Cerebellar cortex (tissue), 1 donor: Measurements from ENCODE around the gene IAPP.
"Not testable (repeated sequence)": the region's sequence is repeated elsewhere in the genome, so short reads cannot be mapped to it uniquely, and the experiment has no call there.

ENCODE experiments used
- DNase-seq: peaks from one replicate; pipeline ENCODE4 v3.0.0-alpha.2; 2015; ENCODE audit warnings: low spot score

Gene IAPP

GRCh38 chr12:21372602-21373001, at the start of gene IAPP:
TSS of gene IAPP (plus strand) at chr12:21372902. CDS start at chr12:21373352, 450 bp downstream.
- no peak for DNase-seq

DNA sequence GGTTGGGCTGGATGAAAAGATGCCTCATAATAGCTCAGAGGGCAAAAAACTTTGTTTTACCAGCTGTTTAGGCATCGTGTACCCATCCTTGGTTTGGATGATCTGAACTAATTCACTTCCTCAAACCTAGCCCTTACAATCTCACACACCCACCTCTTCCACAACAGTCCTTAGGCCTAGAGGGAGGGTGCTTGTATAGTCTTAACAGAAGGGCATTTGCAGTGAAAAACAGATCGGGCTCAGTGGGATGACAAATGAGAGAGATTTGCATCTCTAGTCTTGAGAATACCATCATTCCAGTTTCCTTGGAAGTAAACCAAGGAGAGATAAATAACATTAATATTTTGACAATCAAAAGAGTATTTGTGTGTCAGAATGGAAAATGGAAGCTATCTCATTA, 49.0 kb upstream of the IAPP start:
- DNase-seq, result no peak

DNA sequence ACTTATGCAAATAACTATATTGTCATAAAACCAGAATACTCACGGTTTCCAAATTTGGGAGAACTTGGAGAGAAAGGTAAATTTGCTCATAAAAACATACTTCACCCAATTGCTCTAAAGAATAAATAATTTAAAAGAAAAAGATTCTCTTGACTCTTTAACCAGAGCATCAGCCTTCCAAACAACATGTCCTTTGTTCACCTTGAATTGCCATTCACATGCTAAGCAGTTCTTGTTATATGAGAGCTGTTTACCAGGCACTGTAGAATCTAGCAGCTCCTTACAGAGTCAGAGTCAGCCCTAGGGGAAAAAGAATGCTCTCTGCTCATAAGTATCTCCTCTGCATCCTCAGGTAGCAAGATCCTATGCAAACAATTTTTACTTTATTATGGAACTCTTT, 48.2 kb upstream of the IAPP start:
- no peak for DNase-seq

DNA sequence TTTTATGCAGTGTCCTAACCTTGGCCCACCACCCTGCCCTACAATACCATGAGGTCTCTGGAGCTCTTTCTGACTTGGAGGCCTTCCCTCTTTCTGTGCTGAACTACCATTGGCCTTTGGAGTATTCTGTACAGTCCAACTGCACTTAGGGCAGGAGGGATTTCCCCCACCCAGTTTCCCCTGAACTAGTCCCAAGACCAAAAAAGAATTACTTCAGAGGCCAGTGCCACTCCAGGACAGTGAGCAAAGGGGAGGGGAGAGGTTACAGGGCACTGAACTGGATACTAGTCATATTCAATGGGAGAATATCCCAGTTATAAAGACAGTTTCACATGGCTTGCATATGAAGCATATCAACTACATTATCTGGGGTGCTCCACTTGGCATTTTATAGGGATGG, 44.1 kb upstream of the IAPP start:
- no peak for DNase-seq

GRCh38 chr12:21330682-21331253, 41.9 kb upstream of the IAPP start:
- DNase-seq, result no peak

- no peak for DNase-seq
Measured at GRCh38 chr12:21334771-21335325, 37.9 kb upstream of the IAPP start, which contains the start of gene SLCO1A2. TSS of gene SLCO1A2 (minus strand) at chr12:21334917. CDS start at chr12:21334647, 270 bp downstream.

DNA sequence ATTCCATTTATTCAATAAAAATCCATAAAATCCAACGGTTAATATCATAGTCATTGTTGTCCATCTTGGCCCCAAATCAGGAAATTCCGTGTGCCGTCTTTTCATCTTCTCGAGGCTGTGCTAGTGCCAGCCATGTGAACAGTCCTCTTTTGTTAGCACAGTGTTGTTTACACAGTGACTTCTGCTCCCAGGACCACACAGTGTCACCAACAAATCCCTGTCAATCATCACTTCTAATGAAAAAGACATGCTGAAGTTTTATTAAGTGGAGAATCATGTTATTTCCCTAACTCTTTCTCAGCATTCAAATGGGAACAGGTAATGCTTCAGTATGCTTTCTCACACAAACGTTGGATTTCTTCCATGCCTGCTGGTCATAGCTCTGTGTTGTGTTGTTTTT, 36.0 kb upstream of the IAPP start:
- DNase-seq, result peak; percentile 55

GRCh38 chr12:21337453-21337852, 35.2 kb upstream of the IAPP start:
- peak; percentile 43 for DNase-seq

DNA sequence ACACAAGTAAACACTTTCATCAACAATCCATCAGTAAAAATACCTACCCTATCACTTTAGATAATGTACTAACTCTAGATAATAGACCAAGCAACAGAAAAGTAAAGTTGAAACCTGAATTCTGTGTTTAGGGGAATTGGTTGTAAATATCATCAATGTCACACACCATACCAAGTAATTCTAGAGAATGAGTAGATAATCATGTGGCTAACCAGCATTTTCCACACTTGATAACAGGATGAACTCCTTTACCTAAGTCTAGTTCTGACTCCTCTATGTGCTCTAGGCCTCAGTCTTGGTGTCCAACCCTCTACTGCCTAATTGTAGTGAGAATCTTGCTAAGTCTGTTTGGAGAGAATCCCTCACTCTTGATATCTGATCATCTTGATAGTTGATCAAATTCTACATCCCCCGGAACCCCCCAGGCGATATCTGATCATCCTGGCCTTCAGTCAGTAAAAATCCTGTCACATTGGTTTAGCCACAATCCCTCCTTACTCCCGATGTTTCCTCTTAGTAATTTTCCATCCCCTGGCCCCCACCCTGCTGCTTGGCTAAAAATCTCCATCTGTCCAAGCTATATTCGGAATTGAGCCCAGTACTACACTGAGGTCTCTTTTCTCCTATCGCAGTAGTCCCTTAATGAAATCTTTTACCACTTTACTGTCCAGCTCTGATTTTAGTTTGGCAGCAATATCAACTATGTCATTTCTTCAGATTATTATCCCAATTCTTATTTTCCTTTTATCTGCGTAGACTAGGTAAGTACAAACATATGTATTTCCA, 34.5 kb upstream of the IAPP start:
- DNase-seq, result peak; percentile 96

- no peak for DNase-seq
Measured at GRCh38 chr12:21339921-21340320, 32.8 kb upstream of the IAPP start.

- DNase-seq, result no peak
Measured at GRCh38 chr12:21340403-21340802, 32.3 kb upstream of the IAPP start.

GRCh38 chr12:21341769-21342168, 30.9 kb upstream of the IAPP start:
- no peak for DNase-seq

DNA sequence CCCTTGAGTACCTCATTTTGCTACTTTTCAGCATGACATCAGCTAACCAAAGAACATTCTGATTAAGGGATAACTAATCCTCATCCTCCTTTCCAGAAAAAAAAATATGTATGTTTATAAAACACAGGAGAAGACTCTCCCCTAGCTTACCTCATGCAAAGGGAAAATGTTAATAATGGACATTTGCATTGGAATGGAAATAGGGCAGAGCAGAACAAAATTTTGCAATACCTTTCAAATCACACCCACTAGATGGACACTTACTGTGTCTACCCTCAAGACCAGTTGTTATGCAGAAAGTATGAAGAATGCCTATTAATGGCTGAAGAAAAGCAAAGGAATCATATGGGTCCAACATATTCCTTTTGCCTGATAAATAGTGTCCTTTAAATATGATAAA, 29.1 kb upstream of the IAPP start:
- no peak for DNase-seq

DNA sequence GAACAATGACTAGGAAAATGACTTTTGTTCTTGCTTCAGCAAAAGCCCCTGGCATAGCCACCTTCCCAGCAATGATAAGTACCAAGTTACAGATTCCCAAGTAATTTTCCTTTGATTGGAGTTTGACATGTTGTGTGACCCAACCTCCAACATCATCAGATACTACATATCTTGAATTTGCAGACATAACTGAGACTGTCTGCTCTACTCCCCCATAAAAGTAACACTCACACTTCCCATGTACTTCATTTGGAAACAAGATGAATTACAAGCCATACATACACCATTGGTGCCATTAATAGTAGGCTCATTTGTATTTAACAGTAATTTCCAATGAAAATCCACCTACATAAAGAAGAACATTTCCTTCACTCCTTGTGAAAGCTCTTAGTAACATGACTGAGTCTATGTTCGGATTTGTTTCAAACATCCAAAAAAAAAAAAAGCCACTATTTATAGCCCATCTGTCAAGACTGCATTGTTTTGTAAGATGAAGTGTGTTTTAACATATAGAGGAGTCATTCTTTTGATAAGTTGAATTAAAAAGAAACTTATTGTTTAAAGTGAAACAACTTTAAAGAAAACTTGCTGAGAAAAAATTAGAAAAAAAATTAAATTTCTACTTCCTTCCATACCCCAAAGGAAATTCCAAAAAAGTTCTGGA, 26.0 kb upstream of the IAPP start:
- DNase-seq, result no peak

DNA sequence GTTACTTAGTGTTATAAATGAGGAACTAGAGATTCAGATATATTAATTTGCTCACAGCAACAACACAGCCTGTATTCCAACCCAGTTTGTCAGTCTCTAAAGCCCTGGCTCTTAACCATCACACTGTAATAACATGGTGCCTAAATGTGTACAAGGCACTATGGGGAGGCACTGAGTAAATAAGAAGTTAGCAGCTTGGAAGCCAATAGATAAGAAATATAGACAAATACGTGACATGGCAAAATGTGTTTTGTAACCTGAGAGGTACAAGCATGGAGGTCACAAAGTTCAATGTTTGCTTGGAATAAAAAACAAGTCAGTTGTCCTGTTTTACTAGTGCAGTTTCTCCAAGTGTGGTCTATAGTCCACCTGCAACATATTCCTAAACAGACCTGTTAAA, 21.7 kb upstream of the IAPP start:
- no peak for DNase-seq

- peak; percentile 99 for DNase-seq
Measured at GRCh38 chr12:21353487-21353886, 19.2 kb upstream of the IAPP start.

GRCh38 chr12:21353948-21354347, 18.8 kb upstream of the IAPP start:
- DNase-seq, result no peak

DNA sequence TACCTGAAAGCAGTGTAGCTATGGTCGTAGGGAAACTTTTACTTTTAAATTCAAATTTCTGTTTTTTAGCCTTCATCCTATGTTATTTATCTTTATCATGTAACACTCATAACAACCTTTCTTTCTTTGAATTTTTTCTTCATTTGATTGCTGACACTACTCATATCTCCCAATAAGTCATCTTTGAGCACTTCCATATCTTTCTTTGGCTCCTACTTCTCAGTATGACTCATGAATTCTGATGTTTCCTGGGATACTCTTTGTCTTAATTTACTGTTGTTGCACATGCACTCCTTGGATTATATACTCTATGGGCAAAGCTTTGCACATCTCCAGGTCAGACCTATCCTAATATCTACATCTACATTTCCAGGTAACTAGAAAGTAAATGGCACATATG, 18.1 kb upstream of the IAPP start:
- no peak for DNase-seq

- DNase-seq, result not testable (repeated sequence)
Measured at GRCh38 chr12:21360632-21361031, 12.1 kb upstream of the IAPP start.

DNA sequence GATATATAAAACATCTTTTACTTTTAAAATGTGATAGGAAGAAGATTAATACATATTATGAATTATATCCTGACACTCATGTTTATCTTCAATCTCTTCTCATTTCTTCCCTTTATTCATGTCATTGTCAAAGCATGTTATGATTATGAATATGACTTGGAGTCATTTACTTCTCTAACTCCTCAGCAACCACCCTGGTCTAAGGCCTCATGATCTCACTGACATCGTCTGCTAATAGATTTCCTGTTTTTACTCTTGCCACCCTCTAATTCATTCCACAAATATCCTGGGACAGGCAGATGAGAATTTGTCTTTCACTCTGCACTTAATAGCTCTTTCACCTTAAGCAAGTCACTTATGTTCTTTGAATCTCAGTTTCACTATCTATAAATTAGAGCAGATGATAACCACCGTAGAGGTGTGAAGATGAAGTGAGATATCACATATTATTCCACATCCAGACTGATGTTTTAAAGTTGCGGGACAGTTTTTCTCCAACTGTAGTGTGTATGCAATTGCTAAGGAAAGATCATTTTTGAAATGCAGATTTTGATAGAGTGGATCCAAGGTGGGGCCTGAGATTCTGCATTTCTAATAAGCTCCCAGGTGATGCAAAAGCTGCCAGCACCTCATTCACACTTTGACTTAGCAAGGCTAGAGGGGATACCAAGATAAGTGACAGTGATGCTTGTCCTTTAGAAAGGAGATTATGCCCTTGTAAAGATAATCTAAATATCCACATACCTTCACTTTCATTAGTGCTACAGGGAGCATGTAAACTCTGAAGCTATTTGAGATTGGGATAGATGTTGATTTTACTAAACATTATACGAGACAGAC, 3.3 kb upstream of the IAPP start:
- no peak for DNase-seq

GRCh38 chr12:21370845-21371449, 1.8 kb upstream of the IAPP start:
- no peak for DNase-seq

DNA sequence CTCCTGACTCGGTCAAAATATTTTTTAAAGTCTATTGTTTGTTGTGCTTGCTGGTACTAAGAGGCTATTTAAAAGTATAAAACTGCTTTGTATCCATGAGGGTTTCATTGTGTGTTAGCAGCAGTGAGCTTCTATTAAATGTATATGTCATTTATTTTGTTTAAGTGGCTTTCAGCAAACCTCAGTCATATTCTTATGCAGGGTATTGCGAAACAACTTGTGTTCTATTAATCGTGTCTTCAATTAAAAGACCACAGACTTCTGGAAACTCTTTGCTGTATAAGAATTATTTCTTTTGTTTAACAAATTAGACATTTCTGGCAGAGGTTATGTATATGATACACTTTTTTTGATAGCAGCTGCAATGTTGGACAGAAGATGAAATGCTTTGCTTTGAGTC, 6.5 kb downstream of the IAPP start:
- DNase-seq, result no peak
